H1 (cell line): ENCODE results near the gene BCAR1. TPM values are rescaled to one million over a fixed set of nuclear protein-coding genes. Genes with fewer than 3 reads are reported as not detected.

Experiments used
- CTCF ChIA-PET: fragments of 300-600 bp; sonication (Branson Sonifier 250); formaldehyde crosslinking; loops from one replicate; lab custom pipeline; 2021; ENCODE audit not compliant: partially characterized antibody; lab: Charles Lee
- POLR2A ChIA-PET: fragments of 300-600 bp; sonication (Branson Sonifier 250); formaldehyde crosslinking; loops from one replicate; lab custom pipeline; 2021; ENCODE audit warnings: inconsistent platforms; ENCODE audit not compliant: partially characterized antibody; lab: Charles Lee
- DNase-seq, 2 experiments: peaks; one replicate each; pipeline versions ENCODE4 v3.0.0 to v3.0.0-alpha.2; 2010 to 2022; ENCODE audit warnings: low spot score in 2 of 2, low read depth in 1 of 2, mixed read lengths in 1 of 2
- FAIRE-seq: peaks from 2 replicates; lab custom pipeline; 2011; peaks lifted over from hg19 to GRCh38; lab: Jason Lieb, UNC
- H2AFZ ChIP-seq: 2 replicates; pipeline ENCODE4 v1.8.1; 2012; ENCODE audit warnings: low read length, inconsistent platforms
- H2AK5ac ChIP-seq: 2 replicates; pipeline ENCODE4 v1.6.1; 2013; ENCODE audit warnings: low read depth, low read length
- H2BK120ac ChIP-seq: replicated peaks from 2 replicates; pipeline ENCODE3; 2013; ENCODE audit warnings: low read depth, low read length, inconsistent platforms
- H2BK12ac ChIP-seq: 2 replicates; pipeline ENCODE4 v1.6.1; 2013; ENCODE audit warnings: low read depth, low read length
- H2BK15ac ChIP-seq: 2 replicates; pipeline ENCODE4 v1.6.1; 2013; ENCODE audit warnings: low read length
- H2BK20ac ChIP-seq: 2 replicates; pipeline ENCODE4 v1.6.1; 2013; ENCODE audit warnings: low read length
- H2BK5ac ChIP-seq: 2 replicates; pipeline ENCODE4 v1.6.1; 2013; ENCODE audit warnings: low read depth, low read length
- H3K14ac ChIP-seq: 2 replicates; pipeline ENCODE4 v1.6.1; 2013; ENCODE audit warnings: inconsistent platforms; ENCODE audit not compliant: insufficient read length
- H3K18ac ChIP-seq: 2 replicates; pipeline ENCODE4 v1.6.1; 2013; ENCODE audit warnings: low read length; ENCODE audit errors: extremely low read depth
- H3K23ac ChIP-seq: 2 replicates; pipeline ENCODE4 v1.6.1; 2013; ENCODE audit warnings: inconsistent platforms; ENCODE audit not compliant: insufficient read length
- H3K23me2 ChIP-seq: 2 replicates; pipeline ENCODE4 v1.6.1; 2013; ENCODE audit warnings: low read depth, low read length
- H3K27ac ChIP-seq: 2 replicates; pipeline ENCODE4 v1.6.1; 2011; ENCODE audit warnings: low read depth, low read length, inconsistent platforms
- H3K27me3 ChIP-seq, 4 experiments: replicated peaks in 1 of 4; 1 replicate in 1 of 4; 2 replicates in 3 of 4; pipeline versions ENCODE4 v1.6.1 to v1.8.1; 2011 to 2013; ENCODE audit warnings: low read length in 3 of 4, mild to moderate bottlenecking in 3 of 4, inconsistent platforms in 2 of 4, mixed read lengths in 2 of 4, moderate library complexity in 1 of 4; ENCODE audit not compliant: control insufficient read depth in 3 of 4, insufficient read depth in 3 of 4; ENCODE audit errors: extremely low read depth in 1 of 4
- H3K36me3 ChIP-seq, 4 experiments: 2 replicates each; pipeline versions ENCODE4 v1.6.1 to v1.8.1; 2011 to 2013; ENCODE audit warnings: mild to moderate bottlenecking in 4 of 4, low read length in 3 of 4, moderate library complexity in 2 of 4, control low read depth in 1 of 4, inconsistent platforms in 1 of 4; ENCODE audit not compliant: insufficient read depth in 4 of 4, control insufficient read depth in 2 of 4
- H3K4ac ChIP-seq: replicated peaks from 2 replicates; pipeline ENCODE3; 2013; ENCODE audit warnings: low read length, low read depth, mixed read lengths, inconsistent platforms; ENCODE audit not compliant: insufficient read length
- H3K4me1 ChIP-seq, 4 experiments: replicated peaks in 1 of 4; 1 replicate in 1 of 4; 2 replicates in 3 of 4; pipeline versions ENCODE4 v1.6.1 to v1.8.1; 2011 to 2013; ENCODE audit warnings: low read length in 3 of 4, inconsistent platforms in 2 of 4, mixed read lengths in 1 of 4; ENCODE audit not compliant: insufficient read depth in 4 of 4, control insufficient read depth in 3 of 4
- H3K4me2 ChIP-seq, 2 experiments: 2 replicates each; pipeline versions ENCODE4 v1.6.1 to v1.8.1; 2011 to 2013; ENCODE audit warnings: low read depth in 2 of 2, low read length in 2 of 2, control low read depth in 1 of 2, inconsistent platforms in 1 of 2, mild to moderate bottlenecking in 1 of 2; ENCODE audit not compliant: insufficient read depth in 1 of 2
- H3K4me3 ChIP-seq, 4 experiments: fragments of 200-600, 300-600 bp in 1 of 4; sonication (generic), shearing (Covaris generic), sonication (Bioruptor Twin) in 1 of 4; 2 replicates each; pipeline versions ENCODE4 v1.5.1 to v1.8.1; 2011 to 2016; ENCODE audit warnings: low read length in 4 of 4, low read depth in 3 of 4, control low read depth in 2 of 4, inconsistent platforms in 2 of 4, mild to moderate bottlenecking in 2 of 4, mixed read lengths in 1 of 4, moderate library complexity in 1 of 4; ENCODE audit not compliant: insufficient read depth in 2 of 4; ENCODE audit errors: extremely low read depth in 1 of 4
- H3K56ac ChIP-seq: replicated peaks from 2 replicates; pipeline ENCODE3; 2013; ENCODE audit warnings: low read depth, mild to moderate bottlenecking, mixed read lengths, low read length, inconsistent platforms; ENCODE audit not compliant: insufficient read length
- H3K79me1 ChIP-seq: 2 replicates; pipeline ENCODE4 v1.6.1; 2013; ENCODE audit warnings: low read depth, low read length, control low read depth
- H3K79me2 ChIP-seq, 2 experiments: 2 replicates each; pipeline versions ENCODE4 v1.6.1 to v1.8.1; 2012 to 2013; ENCODE audit warnings: low read length in 2 of 2, mild to moderate bottlenecking in 2 of 2, inconsistent platforms in 1 of 2; ENCODE audit not compliant: insufficient read depth in 2 of 2, control insufficient read depth in 1 of 2
- H3K9ac ChIP-seq, 4 experiments: replicated peaks in 1 of 4; 1 replicate in 1 of 4; 2 replicates in 3 of 4; pipeline versions ENCODE4 v1.6.1 to v1.8.1; 2011 to 2013; ENCODE audit warnings: low read depth in 3 of 4, low read length in 3 of 4, control low read depth in 2 of 4, mild to moderate bottlenecking in 2 of 4, moderate library complexity in 2 of 4, inconsistent platforms in 1 of 4; ENCODE audit errors: extremely low read depth in 1 of 4
- H3K9me3 ChIP-seq, 2 experiments: 2 replicates each; pipeline versions ENCODE4 v1.6.1 to v1.8.1; 2012 to 2013; ENCODE audit warnings: mild to moderate bottlenecking in 2 of 2, moderate library complexity in 2 of 2, control low read depth in 1 of 2, inconsistent platforms in 1 of 2, low read depth in 1 of 2, low read length in 1 of 2, mixed read lengths in 1 of 2; ENCODE audit not compliant: insufficient read depth in 2 of 2
- H4K20me1 ChIP-seq, 2 experiments: replicated peaks in 1 of 2; 2 replicates each; pipeline versions ENCODE3 to v1.8.1; 2011 to 2013; ENCODE audit warnings: inconsistent platforms in 2 of 2, low read length in 2 of 2, mild to moderate bottlenecking in 1 of 2; ENCODE audit not compliant: insufficient read depth in 2 of 2, control insufficient read depth in 1 of 2
- H4K5ac ChIP-seq: 2 replicates; pipeline ENCODE4 v1.6.1; 2013; ENCODE audit warnings: low read length, low read depth, mixed read lengths, inconsistent platforms; ENCODE audit not compliant: insufficient read length
- H4K8ac ChIP-seq: 2 replicates; pipeline ENCODE4 v1.8.0; 2013; ENCODE audit warnings: mild to moderate bottlenecking, moderate library complexity, low read length, inconsistent platforms; ENCODE audit not compliant: insufficient read depth; ENCODE audit errors: extremely low read depth
- H4K91ac ChIP-seq: replicated peaks from 2 replicates; pipeline ENCODE3; 2013; ENCODE audit warnings: low read length, mixed read lengths, inconsistent platforms; ENCODE audit not compliant: insufficient read length
- BACH1 ChIP-seq: IDR thresholded peaks from 2 replicates; pipeline ENCODE4 v1.6.1; 2012; ENCODE audit warnings: low read length, improper control_type of control experiment
- BRCA1 ChIP-seq: IDR thresholded peaks from 2 replicates; pipeline ENCODE4 v1.6.1; 2012; ENCODE audit warnings: low read depth, low read length, improper control_type of control experiment
- CEBPB ChIP-seq: IDR thresholded peaks from 2 replicates; pipeline ENCODE4 v1.6.1; 2012; ENCODE audit warnings: low read depth, low read length
- HDAC6 ChIP-seq: IDR thresholded peaks from one replicate; pipeline ENCODE4 v1.7.1; 2012; ENCODE audit warnings: low read depth, mild to moderate bottlenecking, inconsistent platforms, low read length, moderate library complexity
- RBBP5 ChIP-seq: IDR thresholded peaks from 2 replicates; pipeline ENCODE4 v1.7.1; 2012; ENCODE audit warnings: low read depth, mild to moderate bottlenecking, inconsistent platforms, low read length, moderate library complexity, borderline replicate concordance
- RXRA ChIP-seq: IDR thresholded peaks from 2 replicates; pipeline ENCODE4 v1.6.1; 2011; ENCODE audit warnings: low read depth, mild to moderate bottlenecking, low read length, moderate library complexity; ENCODE audit not compliant: insufficient read depth
- WGBS, 2 experiments: shearing (Covaris generic) in 1 of 2; methylation state at CpG; one replicate each; pipeline versions ENCODE4 v1.1.6 to v1.1.7; 2013 to 2015; ENCODE audit warnings: low lambda C conversion rate in 2 of 2, mixed read lengths in 2 of 2, inconsistent platforms in 1 of 2, low coverage in 1 of 2, missing lambda C conversion rate in 1 of 2; ENCODE audit not compliant: insufficient replicate concordance in 2 of 2, insufficient coverage in 1 of 2, insufficient read length in 1 of 2; ENCODE audit errors: extremely low coverage in 1 of 2, missing lambda C conversion rate in 1 of 2; 5-methylcytosine and 5-hydroxymethylcytosine counted together
- polyA plus RNA-seq, 7 experiments: library from polyadenylated mRNA; depleted of rRNA in 3 of 7; stranded (reverse) in 5 of 7; unstranded in 2 of 7; fragments of >200 nt in 5 of 7; fragments of 200-250 nt in 2 of 7; gene quantifications; 1 replicate in 5 of 7; 2 replicates in 1 of 7; 4 replicates in 1 of 7; pipeline versions ENCODE4 v1.2.1 to v1.2.3, GENCODE V29; 2011 to 2013; ENCODE audit warnings: missing spikeins in 2 of 7, mixed read lengths in 2 of 7
- total RNA-seq: library from RNA; stranded (reverse); fragmentation: NEBNext Ultra II Directional; extraction: Animal tissue kit (Norgen Biotek cat#: 25700); gene quantifications from 2 replicates; pipeline ENCODE4 v1.2.1, GENCODE V29; 2021

The BCAR1 gene
- total and polyA plus RNA-seq, 2 of the 8 experiments (the other 6 are each of a cell fraction or from before 2014, with no cell fraction given) = 59.8 to 105 TPM

- no peak overlapping the region for H4K91ac ChIP-seq
- H3K18ac ChIP-seq = no peak overlapping the region
- no peaks in the 10 kb centered on the region for H3K23me2 ChIP-seq
- H3K79me1 ChIP-seq = no peaks in the 10 kb centered on the region
- peaks cover 7 to 38% (median 21%) of the 10 kb centered on the region in 4 experiments for H3K36me3 ChIP-seq
- no peak overlapping the region for H3K9ac ChIP-seq
- no peak overlapping the region for H3K56ac ChIP-seq
- H3K27ac ChIP-seq = no peak overlapping the region
- no peak overlapping the region for H3K4ac ChIP-seq
- FAIRE-seq = no peak
- H4K8ac ChIP-seq = no peak overlapping the region
- no peak for TF ChIP-seq HDAC6
- TF ChIP-seq BRCA1 = no peak
- no peak for TF ChIP-seq BACH1
- TF ChIP-seq RXRA = no peak
- no peak for TF ChIP-seq RBBP5
- no peak for TF ChIP-seq CEBPB
- no peak overlapping the region for H3K4me3 ChIP-seq
- no peaks in the 10 kb centered on the region for H3K27me3 ChIP-seq
- no peaks in the 10 kb centered on the region for H3K9me3 ChIP-seq
- H3K79me2 ChIP-seq = no peaks in the 10 kb centered on the region
- H2BK12ac ChIP-seq = no peak overlapping the region
- H2BK15ac ChIP-seq = no peak overlapping the region
- H3K23ac ChIP-seq = no peak overlapping the region
- H2AK5ac ChIP-seq = no peak overlapping the region
- no peak overlapping the region for H2BK20ac ChIP-seq
- CTCF ChIA-PET = interaction anchor here (0.7 to 0.8 kb wide), 2 partner anchors 16 to 61 kb away, joined by 4 to 5 read pairs; no protein-coding TSS in a partner anchor
- H3K4me2 ChIP-seq = no peak overlapping the region
- H2BK120ac ChIP-seq = no peak overlapping the region
- H4K20me1 ChIP-seq = peaks cover 0 to 2% of the 10 kb centered on the region in 2 experiments
- WGBS, 2 experiments = 90% methylated on average over 6 of the region's 6 CpGs; no CpG with 5 or more reads in 1 of the 2 experiments
- DNase-seq = no peak
- no peak overlapping the region for H3K14ac ChIP-seq
- POLR2A ChIA-PET = interaction anchor here (1.1 to 1.4 kb wide), 2 partner anchors 43 to 86 kb away, joined by 3 read pairs; no protein-coding TSS in a partner anchor
- H4K5ac ChIP-seq = no peak overlapping the region
- no peak overlapping the region for H2BK5ac ChIP-seq
- no peaks in the 10 kb centered on the region for H3K4me1 ChIP-seq
- no peak overlapping the region for H2AFZ ChIP-seq
Measured at GRCh38 chr16:75294773-75295459, 43.5 kb upstream of the BCAR1 start.
